Common myeloid progenitor, CD34-positive (primary cell): ENCODE measurements around the gene AICDA.

Experiments
- CTCF ChIA-PET: fragments of 350-600 bp; sonication (Branson Sonifier 250); formaldehyde crosslinking; loops from one replicate; lab custom pipeline; 2021; ENCODE audit warnings: antibody characterized with exemption; lab: Charles Lee
- POLR2A ChIA-PET: fragments of 350-600 bp; sonication (Branson Sonifier 250); formaldehyde crosslinking; loops from one replicate; lab custom pipeline; 2021; ENCODE audit warnings: antibody characterized with exemption; lab: Charles Lee
- DNase-seq, 3 donors: peaks; one replicate each; pipeline versions ENCODE4 v3.0.0 to v3.0.0-alpha.2; 2013
- H3K27ac ChIP-seq, 2 experiments: 1 replicate in 1 of 2; 2 replicates in 1 of 2; pipeline ENCODE4 v1.7.0; 2013; ENCODE audit warnings: inconsistent platforms in 2 of 2, low read length in 2 of 2, mild to moderate bottlenecking in 2 of 2, low read depth in 1 of 2, moderate library complexity in 1 of 2; ENCODE audit not compliant: severe bottlenecking in 2 of 2, insufficient read depth in 1 of 2, poor library complexity in 1 of 2
- H3K27me3 ChIP-seq, 5 experiments: replicated peaks in 2 of 5; 1 replicate in 3 of 5; 2 replicates in 2 of 5; pipeline versions ENCODE4 v1.6.1 to v1.7.0; 2013; ENCODE audit warnings: low read length in 4 of 5, mild to moderate bottlenecking in 2 of 5, moderate library complexity in 2 of 5, inconsistent platforms in 1 of 5; ENCODE audit not compliant: insufficient read depth in 5 of 5, control insufficient read depth in 4 of 5
- H3K36me3 ChIP-seq, 4 experiments: 1 replicate in 2 of 4; 2 replicates in 2 of 4; pipeline versions ENCODE4 v1.6.1 to v1.7.0; 2013; ENCODE audit warnings: low read length in 3 of 4, control low read depth in 1 of 4, mild to moderate bottlenecking in 1 of 4; ENCODE audit not compliant: control insufficient read depth in 4 of 4, insufficient read depth in 4 of 4
- H3K4me1 ChIP-seq, 4 experiments: 1 replicate in 3 of 4; 2 replicates in 1 of 4; pipeline versions ENCODE4 v1.6.1 to v1.7.1; 2013; ENCODE audit warnings: low read length in 3 of 4, mild to moderate bottlenecking in 3 of 4, control low read depth in 1 of 4, inconsistent platforms in 1 of 4, moderate library complexity in 1 of 4; ENCODE audit not compliant: control insufficient read depth in 4 of 4, insufficient read depth in 4 of 4; ENCODE audit errors: control extremely low read depth in 1 of 4
- H3K4me3 ChIP-seq, 7 experiments: 1 replicate in 4 of 7; 2 replicates in 3 of 7; pipeline versions ENCODE4 v1.5.1 to v1.7.0; 2013; ENCODE audit warnings: mild to moderate bottlenecking in 7 of 7, low read length in 6 of 7, moderate library complexity in 6 of 7, inconsistent platforms in 2 of 7, low read depth in 2 of 7, control low read depth in 1 of 7; ENCODE audit not compliant: insufficient read depth in 4 of 7, control insufficient read depth in 1 of 7; ENCODE audit errors: extremely low read depth in 1 of 7
- H3K9me3 ChIP-seq, 5 experiments: 1 replicate in 4 of 5; 2 replicates in 1 of 5; pipeline versions ENCODE4 v1.6.1 to v1.7.1; 2013; ENCODE audit warnings: low read length in 4 of 5, mild to moderate bottlenecking in 2 of 5, inconsistent platforms in 1 of 5, low read depth in 1 of 5, moderate library complexity in 1 of 5; ENCODE audit not compliant: control insufficient read depth in 4 of 5, insufficient read depth in 2 of 5; ENCODE audit errors: control extremely low read depth in 1 of 5
- WGBS: methylation state at CpG from one replicate; pipeline ENCODE4 v1.1.5; 2013; ENCODE audit not compliant: insufficient coverage; 5-methylcytosine and 5-hydroxymethylcytosine counted together

AICDA gene

GRCh38 chr12:8562310-8562709, 50.3 kb downstream of the AICDA start:
- 97% methylated on average over 5 of the region's 6 CpGs for WGBS
- Histone ChIP-seq H3K9me3 (peaks cover 0 to 24% (median 9%) of the 10 kb centered on the region in 5 experiments), H3K27me3 (no peaks in the 10 kb centered on the region), H3K27ac (no peak overlapping the region), H3K4me3 (no peak overlapping the region), H3K36me3 (no peaks in the 10 kb centered on the region), H3K4me1 (no peaks in the 10 kb centered on the region)
- no peak for DNase-seq
- POLR2A ChIA-PET = no interaction called here
- CTCF ChIA-PET = no interaction called here

GRCh38 chr12:8561011-8561410, 51.6 kb downstream of the AICDA start:
- CTCF ChIA-PET = interaction anchor here (2.2 kb wide), 1 partner anchor 9 kb away, joined by 5 read pairs; no protein-coding TSS in a partner anchor
- WGBS = 93% methylated on average over 4 of the region's 4 CpGs

GRCh38 chr12:8559676-8560075, 53.0 kb downstream of the AICDA start:
- H3K27ac ChIP-seq = no peak overlapping the region
- H3K4me1 ChIP-seq = no peaks in the 10 kb centered on the region
- no peak overlapping the region for H3K4me3 ChIP-seq
- DNase-seq = no peak
- H3K36me3 ChIP-seq = no peaks in the 10 kb centered on the region
- H3K27me3 ChIP-seq = no peaks in the 10 kb centered on the region
- ChIA-PET POLR2A (no interaction called here), CTCF (interaction anchor here (1.4 to 2.2 kb wide), 2 partner anchors 11 to 16 kb away, joined by 3 to 5 read pairs; no protein-coding TSS in a partner anchor)
- peaks cover 0 to 15% (median 9%) of the 10 kb centered on the region in 5 experiments for H3K9me3 ChIP-seq
- WGBS = over 99% methylated on average over 9 of the region's 11 CpGs

More at GRCh38 chr12:8561011-8561410, 51.6 kb downstream of the AICDA start:
- H3K36me3 ChIP-seq = no peaks in the 10 kb centered on the region
- H3K4me3 ChIP-seq = no peak overlapping the region
- DNase-seq = no peak
- no peaks in the 10 kb centered on the region for H3K27me3 ChIP-seq
- peaks cover 0 to 15% (median 9%) of the 10 kb centered on the region in 5 experiments for H3K9me3 ChIP-seq
- H3K27ac ChIP-seq = no peak overlapping the region
- H3K4me1 ChIP-seq = no peaks in the 10 kb centered on the region
- POLR2A ChIA-PET = no interaction called here

- ChIA-PET CTCF (interaction anchor here (1.4 kb wide), 3 partner anchors 12 to 18 kb away, joined by 3 to 5 read pairs (median 3); no protein-coding TSS in a partner anchor), POLR2A (no interaction called here)
- no peaks in the 10 kb centered on the region for H3K4me1 ChIP-seq
- H3K4me3 ChIP-seq = no peak overlapping the region
- H3K36me3 ChIP-seq = no peaks in the 10 kb centered on the region
- whole genome bisulfite sequencing = 100% methylated on average over 2 of the region's 2 CpGs
- H3K9me3 ChIP-seq = no peaks in the 10 kb centered on the region
- H3K27ac ChIP-seq = no peak overlapping the region
- no peak for DNase-seq
- H3K27me3 ChIP-seq = no peaks in the 10 kb centered on the region
Measured at GRCh38 chr12:8556531-8557097, 56.0 kb downstream of the AICDA start.

- Histone ChIP-seq H3K4me3 (no peak overlapping the region), H3K27ac (no peak overlapping the region), H3K9me3 (no peaks in the 10 kb centered on the region), H3K27me3 (no peaks in the 10 kb centered on the region), H3K36me3 (no peaks in the 10 kb centered on the region), H3K4me1 (no peaks in the 10 kb centered on the region)
- no peak for DNase-seq
- ChIA-PET POLR2A (no interaction called here), CTCF (no interaction called here)
- 87% methylated on average over 3 of the region's 5 CpGs for WGBS
Measured at GRCh38 chr12:8554451-8555195, 58.0 kb downstream of the AICDA start.

DNA sequence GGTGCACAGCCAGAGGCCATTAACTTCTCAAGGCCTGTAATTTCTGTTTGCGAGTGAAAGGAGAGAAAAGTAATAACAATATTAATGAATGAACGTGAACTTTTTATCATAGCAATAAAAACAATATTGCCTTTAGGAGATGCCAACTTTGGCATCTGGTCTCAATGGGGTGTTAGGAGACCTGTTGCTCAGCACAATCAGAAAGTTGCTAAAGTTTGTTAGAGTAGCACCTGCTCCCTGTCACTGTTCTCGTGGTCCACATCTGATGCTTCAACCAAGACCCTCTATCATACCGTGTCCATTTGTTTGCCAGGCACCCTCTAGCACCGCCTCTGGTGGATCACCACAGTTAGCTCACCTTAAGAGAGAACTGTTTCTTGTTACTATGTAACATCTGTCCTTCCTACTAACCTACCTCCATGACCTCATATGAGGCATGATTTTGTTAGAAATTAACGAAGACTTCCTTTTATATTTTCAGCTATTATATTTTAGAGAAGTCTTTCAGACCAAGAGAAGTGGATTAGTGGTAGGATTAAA, 59.5 kb downstream of the AICDA start:
- POLR2A ChIA-PET = no interaction called here
- CTCF ChIA-PET = no interaction called here
- 76% methylated on average over 3 of the region's 6 CpGs for WGBS

More for the DNA sequence above, 59.5 kb downstream of the AICDA start:
- H3K27me3 ChIP-seq = no peaks in the 10 kb centered on the region
- H3K9me3 ChIP-seq = no peaks in the 10 kb centered on the region
- no peak overlapping the region for H3K4me3 ChIP-seq
- H3K27ac ChIP-seq = no peak overlapping the region
- no peak for DNase-seq
- H3K4me1 ChIP-seq = no peaks in the 10 kb centered on the region
- no peaks in the 10 kb centered on the region for H3K36me3 ChIP-seq
